Muscle of leg (tissue), 11 donors: ENCODE measurements around the gene CHRM4. TPM values are rescaled to one million over a fixed set of nuclear protein-coding genes. Genes with fewer than 3 reads are reported as not detected.
"Not testable (repeated sequence)": the region's sequence is repeated elsewhere in the genome, so short reads cannot be mapped to it uniquely, and the experiment has no call there.

Experiments used
- DNase-seq: peaks from one replicate; pipeline ENCODE4 v3.0.0; 2013
- H3K27ac ChIP-seq: one replicate; pipeline ENCODE4 v1.5.1; 2013; ENCODE audit warnings: mild to moderate bottlenecking, low read length, control low read depth
- H3K27me3 ChIP-seq: one replicate; pipeline ENCODE4 v1.6.1; 2013; ENCODE audit warnings: low read length; ENCODE audit not compliant: control insufficient read depth, insufficient read depth
- H3K36me3 ChIP-seq: one replicate; pipeline ENCODE4 v1.6.1; 2013; ENCODE audit warnings: low read length; ENCODE audit not compliant: control insufficient read depth, insufficient read depth
- H3K4me1 ChIP-seq: one replicate; pipeline ENCODE4 v1.6.1; 2013; ENCODE audit warnings: low read length; ENCODE audit not compliant: control insufficient read depth, insufficient read depth
- H3K4me3 ChIP-seq: one replicate; pipeline ENCODE4 v1.5.1; 2013; ENCODE audit warnings: low read length, control low read depth
- H3K9me3 ChIP-seq: replicated peaks from 2 replicates; pipeline ENCODE4 v1.6.1; 2013; ENCODE audit warnings: low read depth, low read length; ENCODE audit not compliant: control insufficient read depth
- WGBS: methylation state at CpG from one replicate; pipeline ENCODE4 v1.1.5; 2013; ENCODE audit warnings: missing lambda C conversion rate; ENCODE audit not compliant: insufficient coverage; 5-methylcytosine and 5-hydroxymethylcytosine counted together
- polyA plus RNA-seq, 8 donors: library from polyadenylated mRNA; unstranded; fragments of 120-200 nt; gene quantifications; one replicate each; pipeline versions ENCODE4 v1.2.1 to v1.2.3, GENCODE V29; 2013; ENCODE audit warnings: inconsistent platforms in 1 of 8, low replicate concordance in 1 of 8; ENCODE audit not compliant: insufficient read length in 8 of 8, insufficient read depth in 1 of 8
- total RNA-seq: library from RNA; stranded (reverse); fragments of 120-200 nt; gene quantifications from one replicate; pipeline ENCODE4 v1.2.4, GENCODE V29; 2013

Gene CHRM4
- total and polyA plus RNA-seq, 9 donors = 0.12 to 0.22 (median 0.13) TPM; not detected in 5

DNA sequence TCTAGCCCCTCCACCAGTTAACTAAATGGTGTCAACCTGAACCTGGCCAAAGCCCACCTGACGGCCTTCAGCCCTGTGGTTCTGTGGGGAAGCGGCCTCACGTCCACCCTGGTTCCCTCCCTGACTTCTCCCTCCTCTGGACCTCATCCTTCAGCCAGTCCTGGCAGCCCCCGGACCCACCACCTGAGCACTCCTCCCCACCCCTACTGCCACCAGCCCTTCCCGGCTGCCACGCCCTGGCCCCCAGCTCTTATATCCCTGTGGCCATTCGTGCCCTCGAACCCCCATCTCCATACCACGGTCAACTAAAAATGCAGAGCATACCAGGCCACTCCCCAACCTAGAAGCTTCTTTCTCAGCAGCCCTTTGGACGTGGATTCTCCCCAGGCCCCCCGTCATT lies 14.3 kb downstream of the CHRM4 start:
- peaks cover 6% of the 10 kb centered on the region for H3K27me3 ChIP-seq
- DNase-seq = no peak
- peaks cover 28% of the 10 kb centered on the region for H3K4me1 ChIP-seq
- H3K4me3 ChIP-seq = no peak overlapping the region
- no peak overlapping the region for H3K27ac ChIP-seq
- WGBS = 84% methylated on average over 11 of the region's 11 CpGs
- H3K9me3 ChIP-seq = no peaks in the 10 kb centered on the region
- H3K36me3 ChIP-seq = peaks cover 58% of the 10 kb centered on the region

GRCh38 chr11:46376258-46377050 lies 15.1 kb downstream of the CHRM4 start:
- Histone ChIP-seq H3K27ac (no peak overlapping the region), H3K36me3 (peaks cover 66% of the 10 kb centered on the region), H3K27me3 (no peaks in the 10 kb centered on the region), H3K9me3 (no peaks in the 10 kb centered on the region), H3K4me1 (peaks cover 29% of the 10 kb centered on the region), H3K4me3 (no peak overlapping the region)
- DNase-seq = no peak
- 80% methylated on average over 13 of the region's 19 CpGs for WGBS

GRCh38 chr11:46375392-46376101 lies 16.0 kb downstream of the CHRM4 start:
- H3K9me3 ChIP-seq = no peaks in the 10 kb centered on the region
- no peaks in the 10 kb centered on the region for H3K27me3 ChIP-seq
- no peak overlapping the region for H3K4me3 ChIP-seq
- 92% methylated on average over 30 of the region's 38 CpGs for WGBS
- DNase-seq = no peak
- no peak overlapping the region for H3K27ac ChIP-seq
- peaks cover 72% of the 10 kb centered on the region for H3K36me3 ChIP-seq
- peaks cover 24% of the 10 kb centered on the region for H3K4me1 ChIP-seq

GRCh38 chr11:46374815-46375214 lies 16.8 kb downstream of the CHRM4 start:
- Histone ChIP-seq H3K9me3 (no peaks in the 10 kb centered on the region), H3K4me1 (peaks cover 23% of the 10 kb centered on the region), H3K36me3 (peaks cover 78% of the 10 kb centered on the region), H3K27me3 (no peaks in the 10 kb centered on the region), H3K27ac (no peak overlapping the region), H3K4me3 (no peak overlapping the region)
- 87% methylated on average over 15 of the region's 15 CpGs for WGBS
- DNase-seq = no peak

DNA sequence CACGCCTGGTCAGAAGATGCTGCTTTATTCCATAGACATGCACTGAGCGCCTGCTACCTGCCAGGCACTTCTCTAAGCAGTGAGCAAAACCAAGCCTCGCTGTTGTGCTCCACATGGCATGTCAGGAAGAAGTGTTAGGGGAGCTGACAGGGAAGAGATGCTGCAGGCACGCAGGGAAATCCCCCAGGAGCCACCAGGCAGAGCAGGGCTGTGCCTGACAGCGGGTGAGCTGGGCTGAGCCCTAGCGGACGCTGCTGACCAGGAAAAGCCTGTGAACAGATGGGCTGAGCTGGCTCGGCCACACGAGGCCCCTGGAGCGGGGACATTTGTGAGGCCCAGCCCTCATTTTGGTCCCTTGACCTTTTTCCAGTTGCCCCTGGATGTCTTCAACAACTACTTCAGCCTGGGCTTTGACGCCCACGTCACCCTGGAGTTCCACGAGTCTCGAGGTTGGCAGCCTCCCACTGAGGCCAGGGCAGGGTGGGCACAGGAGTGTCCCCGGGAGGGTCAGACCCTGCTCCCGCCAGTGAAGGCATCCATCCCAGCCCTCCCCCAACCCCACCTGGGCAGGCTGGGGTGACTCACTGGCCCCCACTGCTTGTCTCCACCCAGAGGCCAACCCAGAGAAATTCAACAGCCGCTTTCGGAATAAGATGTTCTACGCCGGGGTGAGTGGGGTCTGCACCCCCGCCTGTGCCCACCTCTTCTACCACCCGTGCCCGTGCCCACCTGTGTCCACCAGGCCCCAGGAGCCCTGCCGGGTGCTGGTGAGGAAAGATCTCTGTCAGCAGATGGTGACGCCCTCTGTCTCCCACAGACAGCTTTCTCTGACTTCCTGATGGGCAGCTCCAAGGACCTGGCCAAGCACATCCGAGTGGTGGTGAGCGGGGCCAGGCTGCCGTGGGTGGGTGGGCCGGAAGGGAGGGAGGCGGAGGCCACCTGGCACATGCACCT lies 17.5 kb downstream of the CHRM4 start:
- no peak overlapping the region for H3K4me3 ChIP-seq
- H3K4me1 ChIP-seq = peaks cover 26% of the 10 kb centered on the region
- H3K36me3 ChIP-seq = peaks cover 85% of the 10 kb centered on the region
- no peak for DNase-seq
- H3K27ac ChIP-seq = no peak overlapping the region
- WGBS = 73% methylated on average over 22 of the region's 30 CpGs
- no peaks in the 10 kb centered on the region for H3K9me3 ChIP-seq
- no peaks in the 10 kb centered on the region for H3K27me3 ChIP-seq

- WGBS = 85% methylated on average over 12 of the region's 15 CpGs
- H3K27ac ChIP-seq = peak overlapping the region; percentile 7
- not testable (repeated sequence) for H3K27me3 ChIP-seq, H3K4me3 ChIP-seq, DNase-seq, H3K9me3 ChIP-seq
- peaks cover 86% of the 10 kb centered on the region for H3K36me3 ChIP-seq
- H3K4me1 ChIP-seq = peaks cover 35% of the 10 kb centered on the region
Measured at GRCh38 chr11:46372501-46372900, 19.1 kb downstream of the CHRM4 start.

DNA sequence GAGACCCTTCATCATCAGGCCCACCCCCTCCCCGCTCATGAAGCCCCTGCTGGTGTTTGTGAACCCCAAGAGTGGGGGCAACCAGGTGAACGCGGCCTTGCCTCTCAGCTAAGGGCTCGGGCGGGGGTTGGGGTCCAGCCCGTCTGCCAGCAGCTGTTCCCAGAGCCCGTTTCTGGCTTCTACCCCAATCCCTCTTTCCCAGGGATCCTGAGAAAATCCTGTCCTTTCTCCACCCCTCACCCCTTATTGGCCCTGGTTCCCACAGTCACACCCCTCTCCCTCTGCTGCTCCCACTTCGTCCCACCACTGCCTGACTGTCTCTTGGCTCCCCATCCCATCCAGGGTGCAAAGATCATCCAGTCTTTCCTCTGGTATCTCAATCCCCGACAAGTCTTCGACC lies 19.5 kb downstream of the CHRM4 start:
- Histone ChIP-seq H3K27me3 (no peaks in the 10 kb centered on the region), H3K4me1 (peaks cover 38% of the 10 kb centered on the region), H3K27ac (peak overlapping the region; percentile 7), H3K4me3 (no peak overlapping the region), H3K9me3 (no peaks in the 10 kb centered on the region), H3K36me3 (peaks cover 82% of the 10 kb centered on the region)
- WGBS = 56% methylated on average over 8 of the region's 10 CpGs
- peak; percentile 53 for DNase-seq

DNA sequence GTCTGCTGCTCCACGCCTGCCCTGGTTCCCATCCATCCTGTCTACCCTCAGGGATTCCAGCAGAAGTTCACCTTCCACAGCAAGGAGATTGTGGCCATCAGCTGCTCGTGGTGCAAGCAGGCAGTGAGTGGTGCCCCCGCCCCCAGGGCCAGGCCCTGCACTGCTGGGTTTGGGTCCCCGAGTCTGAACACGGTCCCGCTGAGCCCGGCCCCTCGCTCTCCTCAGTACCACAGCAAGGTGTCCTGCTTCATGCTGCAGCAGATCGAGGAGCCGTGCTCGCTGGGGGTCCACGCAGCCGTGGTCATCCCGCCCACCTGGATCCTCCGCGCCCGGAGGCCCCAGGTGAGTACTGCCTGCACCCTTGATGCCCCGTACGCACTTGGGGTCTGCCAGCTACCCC lies 20.3 kb downstream of the CHRM4 start:
- 93% methylated on average over 18 of the region's 19 CpGs for WGBS
- peaks cover 46% of the 10 kb centered on the region for H3K4me1 ChIP-seq
- H3K27me3 ChIP-seq, DNase-seq, H3K4me3 ChIP-seq, H3K9me3 ChIP-seq, H3K27ac ChIP-seq: not testable (repeated sequence)
- H3K36me3 ChIP-seq = peaks cover 74% of the 10 kb centered on the region

DNA sequence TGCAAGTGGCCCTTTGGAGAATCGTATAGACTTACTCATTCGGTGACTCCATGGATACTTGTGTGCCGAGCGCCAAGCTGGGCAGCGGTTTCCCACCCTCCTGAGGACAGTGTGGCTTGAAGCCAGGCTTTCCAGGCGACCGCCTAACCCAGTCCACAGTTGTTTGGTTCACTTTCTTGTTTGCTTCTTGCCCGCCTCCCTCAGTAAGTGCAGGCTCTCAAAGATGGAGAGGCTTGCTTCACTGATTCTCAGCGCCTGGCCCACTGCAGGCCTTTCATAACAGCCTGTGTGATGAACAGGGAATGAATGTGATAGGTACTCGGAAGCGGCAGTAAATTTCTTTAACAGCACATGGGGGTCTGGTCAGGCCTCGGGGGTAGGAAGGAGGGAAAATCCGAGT lies 21.3 kb downstream of the CHRM4 start:
- Histone ChIP-seq H3K4me3 (no peak overlapping the region), H3K27me3 (no peaks in the 10 kb centered on the region), H3K27ac (no peak overlapping the region), H3K4me1 (peaks cover 52% of the 10 kb centered on the region), H3K9me3 (no peaks in the 10 kb centered on the region), H3K36me3 (peaks cover 64% of the 10 kb centered on the region)
- 64% methylated on average over 13 of the region's 13 CpGs for WGBS
- DNase-seq = no peak
